Right renal pelvis (tissue), 4 donors: ENCODE measurements around the gene UBALD2. TPM values are rescaled to one million over a fixed set of nuclear protein-coding genes. Genes with fewer than 3 reads are reported as not detected.
"Not testable (repeated sequence)": the region's sequence is repeated elsewhere in the genome, so short reads cannot be mapped to it uniquely, and the experiment has no call there.

Experiments
- DNase-seq, 4 donors: peaks; one replicate each; pipeline ENCODE4 v3.0.0-alpha.2; 2013; ENCODE audit warnings: low read depth in 4 of 4, low spot score in 3 of 4, missing footprints in 1 of 4
- polyA plus RNA-seq, 4 donors: library from polyadenylated mRNA; unstranded; fragments of 120-200 nt; gene quantifications; one replicate each; pipeline ENCODE4 v1.2.1, GENCODE V29; 2013; ENCODE audit not compliant: insufficient read length in 4 of 4

The UBALD2 gene
- polyA plus RNA-seq, 4 donors = 34.9 to 45.4 (median 41.1) TPM

- DNase-seq = no peak
Measured at GRCh38 chr17:76243826-76244679, 21.1 kb upstream of the UBALD2 start.

GRCh38 chr17:76244721-76245120, 20.4 kb upstream of the UBALD2 start:
- DNase-seq = not testable (repeated sequence)

- DNase-seq = no peak
Measured at GRCh38 chr17:76246080-76247066, 18.8 kb upstream of the UBALD2 start.

GRCh38 chr17:76247304-76247703, 17.8 kb upstream of the UBALD2 start:
- DNase-seq = no peak

- no peak for DNase-seq
Measured at GRCh38 chr17:76248013-76248782, 16.9 kb upstream of the UBALD2 start.

- no peak for DNase-seq
Measured at GRCh38 chr17:76250141-76250540, 15.0 kb upstream of the UBALD2 start.

- DNase-seq = no peak
Measured at GRCh38 chr17:76251478-76252039, 13.6 kb upstream of the UBALD2 start.

GRCh38 chr17:76252040-76252954, 12.9 kb upstream of the UBALD2 start:
- DNase-seq = no peak

GRCh38 chr17:76252967-76253766, 12.0 kb upstream of the UBALD2 start:
- not testable (repeated sequence) for DNase-seq

GRCh38 chr17:76253841-76254240, 11.3 kb upstream of the UBALD2 start:
- no peak for DNase-seq

GRCh38 chr17:76254275-76254674, 10.9 kb upstream of the UBALD2 start:
- DNase-seq = no peak

- no peak for DNase-seq
Measured at GRCh38 chr17:76255801-76256429, 9.2 kb upstream of the UBALD2 start.

GRCh38 chr17:76256430-76257050, 8.6 kb upstream of the UBALD2 start:
- not testable (repeated sequence) for DNase-seq

GRCh38 chr17:76260220-76260619, 4.9 kb upstream of the UBALD2 start:
- DNase-seq = no peak

GRCh38 chr17:76260669-76261068, 4.5 kb upstream of the UBALD2 start:
- no peak for DNase-seq

- no peak for DNase-seq
Measured at GRCh38 chr17:76261421-76262215, 3.5 kb upstream of the UBALD2 start.
